SK-N-SH (cell line): ENCODE results near the gene SPAG9.

ENCODE experiments used
- EP300 ChIP-seq, 2 experiments: IDR thresholded peaks; 2 replicates each; pipeline versions ENCODE4 v1.4.0 to v1.6.1; 2012; ENCODE audit warnings: borderline replicate concordance in 1 of 2, low read depth in 1 of 2, low read length in 1 of 2
- NRF1 ChIP-seq: IDR thresholded peaks from 2 replicates; pipeline ENCODE4 v1.6.1; 2012; ENCODE audit warnings: low read depth, mild to moderate bottlenecking, low read length
- POLR2AphosphoS5 ChIP-seq: IDR thresholded peaks from 2 replicates; pipeline ENCODE4 v1.6.1; 2012; ENCODE audit warnings: low read depth, low read length
- SMC3 ChIP-seq: IDR thresholded peaks from 2 replicates; pipeline ENCODE4 v1.6.1; 2012; ENCODE audit warnings: low read depth, low read length, improper control_type of control experiment
- TCF12 ChIP-seq: IDR thresholded peaks from 2 replicates; pipeline ENCODE4 v1.4.0; 2012
- YY1 ChIP-seq: IDR thresholded peaks from 2 replicates; pipeline ENCODE4 v1.4.0; 2012; ENCODE audit warnings: low read depth, mild to moderate bottlenecking
- TF ChIP-seq, protein P1 (sequence below): fragments of 200-600 bp; sonication (generic); IDR thresholded peaks from 2 replicates; pipeline ENCODE4 v1.6.1; 2017; ENCODE audit warnings: antibody characterized with exemption, mild to moderate bottlenecking, moderate library complexity
- TF ChIP-seq, protein P2 (sequence below): fragments of 150-350 bp; IDR thresholded peaks from 2 replicates; pipeline ENCODE4 v1.6.1; 2017; ENCODE audit warnings: antibody characterized with exemption, low read length, low read depth, borderline replicate concordance
- TF ChIP-seq, protein P3 (sequence below): IDR thresholded peaks from 2 replicates; pipeline ENCODE4; 2012

DNA sequence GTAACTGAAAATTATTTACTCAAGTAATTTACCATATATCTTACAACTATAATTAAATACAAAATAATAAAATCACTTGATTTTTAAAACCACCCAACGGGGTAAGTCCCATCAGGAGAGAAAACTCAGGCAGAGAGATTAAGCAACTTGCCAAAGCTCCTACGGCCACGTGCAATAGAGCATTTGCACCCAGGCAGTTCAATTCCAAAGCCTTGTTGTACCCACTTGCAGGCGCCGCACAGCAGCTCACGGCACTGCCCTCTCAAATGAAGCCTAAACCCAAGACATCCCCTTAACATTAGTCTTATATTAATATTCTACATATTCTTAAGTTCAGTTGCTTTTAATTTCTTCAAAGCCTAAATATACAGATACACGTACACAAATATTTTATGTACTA lies 75.7 kb downstream of the SPAG9 start:
- TF ChIP-seq, protein P1, sequence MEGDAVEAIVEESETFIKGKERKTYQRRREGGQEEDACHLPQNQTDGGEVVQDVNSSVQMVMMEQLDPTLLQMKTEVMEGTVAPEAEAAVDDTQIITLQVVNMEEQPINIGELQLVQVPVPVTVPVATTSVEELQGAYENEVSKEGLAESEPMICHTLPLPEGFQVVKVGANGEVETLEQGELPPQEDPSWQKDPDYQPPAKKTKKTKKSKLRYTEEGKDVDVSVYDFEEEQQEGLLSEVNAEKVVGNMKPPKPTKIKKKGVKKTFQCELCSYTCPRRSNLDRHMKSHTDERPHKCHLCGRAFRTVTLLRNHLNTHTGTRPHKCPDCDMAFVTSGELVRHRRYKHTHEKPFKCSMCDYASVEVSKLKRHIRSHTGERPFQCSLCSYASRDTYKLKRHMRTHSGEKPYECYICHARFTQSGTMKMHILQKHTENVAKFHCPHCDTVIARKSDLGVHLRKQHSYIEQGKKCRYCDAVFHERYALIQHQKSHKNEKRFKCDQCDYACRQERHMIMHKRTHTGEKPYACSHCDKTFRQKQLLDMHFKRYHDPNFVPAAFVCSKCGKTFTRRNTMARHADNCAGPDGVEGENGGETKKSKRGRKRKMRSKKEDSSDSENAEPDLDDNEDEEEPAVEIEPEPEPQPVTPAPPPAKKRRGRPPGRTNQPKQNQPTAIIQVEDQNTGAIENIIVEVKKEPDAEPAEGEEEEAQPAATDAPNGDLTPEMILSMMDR = no peak
- TF ChIP-seq EP300 (IDR thresholded peaks at IDR 0.05; ENCODE audit: borderline replicate concordance in 1 of 2, low read depth in 1 of 2, low read length in 1 of 2) = no peak
- TF ChIP-seq, protein P2, sequence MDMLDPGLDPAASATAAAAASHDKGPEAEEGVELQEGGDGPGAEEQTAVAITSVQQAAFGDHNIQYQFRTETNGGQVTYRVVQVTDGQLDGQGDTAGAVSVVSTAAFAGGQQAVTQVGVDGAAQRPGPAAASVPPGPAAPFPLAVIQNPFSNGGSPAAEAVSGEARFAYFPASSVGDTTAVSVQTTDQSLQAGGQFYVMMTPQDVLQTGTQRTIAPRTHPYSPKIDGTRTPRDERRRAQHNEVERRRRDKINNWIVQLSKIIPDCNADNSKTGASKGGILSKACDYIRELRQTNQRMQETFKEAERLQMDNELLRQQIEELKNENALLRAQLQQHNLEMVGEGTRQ = no peak
- no peak for TF ChIP-seq SMC3
- TF ChIP-seq NRF1 = no peak
- TF ChIP-seq YY1 = no peak
- TF ChIP-seq, protein P3, sequence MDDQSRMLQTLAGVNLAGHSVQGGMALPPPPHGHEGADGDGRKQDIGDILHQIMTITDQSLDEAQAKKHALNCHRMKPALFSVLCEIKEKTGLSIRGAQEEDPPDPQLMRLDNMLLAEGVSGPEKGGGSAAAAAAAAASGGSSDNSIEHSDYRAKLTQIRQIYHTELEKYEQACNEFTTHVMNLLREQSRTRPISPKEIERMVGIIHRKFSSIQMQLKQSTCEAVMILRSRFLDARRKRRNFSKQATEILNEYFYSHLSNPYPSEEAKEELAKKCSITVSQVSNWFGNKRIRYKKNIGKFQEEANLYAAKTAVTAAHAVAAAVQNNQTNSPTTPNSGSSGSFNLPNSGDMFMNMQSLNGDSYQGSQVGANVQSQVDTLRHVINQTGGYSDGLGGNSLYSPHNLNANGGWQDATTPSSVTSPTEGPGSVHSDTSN = no peak
- no peak for TF ChIP-seq POLR2AphosphoS5
- no peak for TF ChIP-seq TCF12
